Stimulated activated CD8-positive, alpha-beta memory T cell treated with anti-CD3 and anti-CD28 coated beads, Interleukin-12 subunit alpha, Interleukin-12 subunit beta, amount 100 ng/mL, for 24 hours (primary cell): ENCODE measurements around the gene MFN2.

Experiments used
- DNase-seq: peaks from one replicate; pipeline ENCODE4 v3.0.0-alpha.2; 2020; ENCODE audit errors: extremely low read depth

Gene MFN2

GRCh38 chr1:12049616-12050015, 69.4 kb downstream of the MFN2 start:
- no peak for DNase-seq

- DNase-seq = no peak
Observed at GRCh38 chr1:12051361-12051760, 71.1 kb downstream of the MFN2 start.

- DNase-seq = no peak
Observed at GRCh38 chr1:12052008-12052573, 71.8 kb downstream of the MFN2 start.

- no peak for DNase-seq
Observed at GRCh38 chr1:12052997-12053686, 72.9 kb downstream of the MFN2 start.

- no peak for DNase-seq
Observed at GRCh38 chr1:12053752-12054548, 73.7 kb downstream of the MFN2 start.

- DNase-seq = no peak
Observed at GRCh38 chr1:12055259-12055658, 75.0 kb downstream of the MFN2 start.

- no peak for DNase-seq
Observed at GRCh38 chr1:12056331-12056841, 76.1 kb downstream of the MFN2 start.

GRCh38 chr1:12057382-12057781, 77.1 kb downstream of the MFN2 start:
- DNase-seq = no peak

- no peak for DNase-seq
Observed at GRCh38 chr1:12057940-12058687, 77.9 kb downstream of the MFN2 start.

- DNase-seq = no peak
Observed at GRCh38 chr1:12059226-12059625, 79.0 kb downstream of the MFN2 start.

- DNase-seq = no peak
Observed at GRCh38 chr1:12059722-12060464, 79.6 kb downstream of the MFN2 start.

GRCh38 chr1:12060500-12060899, 80.3 kb downstream of the MFN2 start:
- DNase-seq = no peak
